K562 (cell line): ENCODE measurements around the gene ZDHHC8. TPM values are rescaled to one million over a fixed set of nuclear protein-coding genes. Genes with fewer than 3 reads are reported as not detected.

ENCODE experiments used
- ATAC-seq: fragments of 200-7000 bp; cut with Tn5 transposase; 3 replicates; pipeline ENCODE4 v1.9.1; 2020; ENCODE audit warnings: moderate library complexity
- BruUV-seq: library from RNA; stranded (reverse); fragments of 400-500 nt; replicated peaks from 2 replicates; lab custom pipeline; 2021; lab: Mats Ljungman, UMichigan
- CTCF ChIA-PET: fragments of 300-600 bp; formaldehyde crosslinking; extraction: SDS; loops from one replicate; lab custom pipeline; 2021; ENCODE audit warnings: low intra/inter-chr PET ratio; lab: Yijun Ruan, JAX
- POLR2A ChIA-PET: fragments of 300-600, 350-650 bp; sonication (Branson Sonifier 250); formaldehyde crosslinking; extraction: SDS; loops from one replicate; lab custom pipeline; 2021; ENCODE audit warnings: antibody characterized with exemption, inconsistent platforms; lab: Yijun Ruan, JAX
- DNase-seq, 4 experiments: peaks; one replicate each; pipeline versions ENCODE4 v3.0.0 to v3.0.0-alpha.2; 2011 to 2018; ENCODE audit warnings: low spot score in 3 of 4, mixed read lengths in 3 of 4; ENCODE audit errors: extremely low read depth in 1 of 4
- FAIRE-seq: peaks from 2 replicates; lab custom pipeline; 2011; peaks lifted over from hg19 to GRCh38; lab: Jason Lieb, UNC
- H2AFZ ChIP-seq: 2 replicates; pipeline ENCODE4 v1.6.0; 2011; ENCODE audit warnings: low read depth, low read length, control low read depth, inconsistent platforms
- H3K27ac ChIP-seq: fragments of 200-600 bp; 3 replicates; pipeline ENCODE4 v1.8.0; 2011; ENCODE audit warnings: low read depth, mild to moderate bottlenecking, control low read depth, inconsistent platforms, low read length, moderate library complexity, mixed read lengths; ENCODE audit errors: extremely low read depth
- H3K27me3 ChIP-seq, 2 experiments: fragments of 300-600 bp in 1 of 2; 2 replicates in 1 of 2; 3 replicates in 1 of 2; pipeline versions ENCODE4 v1.6.0 to v1.8.0; 2011; ENCODE audit warnings: inconsistent platforms in 2 of 2, low read length in 2 of 2, mild to moderate bottlenecking in 1 of 2, mixed read lengths in 1 of 2, moderate library complexity in 1 of 2; ENCODE audit not compliant: control insufficient read depth in 2 of 2, insufficient read depth in 2 of 2
- H3K36me3 ChIP-seq: fragments of 300-600 bp; 3 replicates; pipeline ENCODE4 v1.8.0; 2011; ENCODE audit warnings: mild to moderate bottlenecking, low read length, inconsistent platforms; ENCODE audit not compliant: control insufficient read depth, insufficient read depth
- H3K4me1 ChIP-seq, 2 experiments: fragments of 200-600 bp in 1 of 2; replicated peaks in 1 of 2; 2 replicates in 1 of 2; 3 replicates in 1 of 2; pipeline versions ENCODE4 v1.5.1 to v1.8.0; 2011; ENCODE audit warnings: inconsistent platforms in 2 of 2, low read length in 2 of 2, mild to moderate bottlenecking in 1 of 2, mixed read lengths in 1 of 2, moderate library complexity in 1 of 2; ENCODE audit not compliant: control insufficient read depth in 2 of 2, insufficient read depth in 2 of 2
- H3K4me2 ChIP-seq: 2 replicates; pipeline ENCODE4 v1.6.1; 2011; ENCODE audit warnings: low read length, control low read depth, inconsistent platforms, mixed read lengths; ENCODE audit not compliant: insufficient read depth
- H3K4me3 ChIP-seq: fragments of 200-600 bp; sonication (generic), shearing (Covaris generic); 2 replicates; pipeline ENCODE4 v1.5.1; 2016; ENCODE audit warnings: control low read depth, inconsistent platforms
- H3K79me2 ChIP-seq: fragments of 200-600 bp; 3 replicates; pipeline ENCODE4 v1.8.0; 2011; ENCODE audit warnings: low read length, inconsistent platforms; ENCODE audit not compliant: control insufficient read depth, insufficient read depth
- H3K9ac ChIP-seq, 2 experiments: 2 replicates each; pipeline versions ENCODE4 v1.6.0 to v1.6.1; 2011; ENCODE audit warnings: low read depth in 2 of 2, low read length in 2 of 2, control low read depth in 1 of 2, inconsistent platforms in 1 of 2, mild to moderate bottlenecking in 1 of 2, mixed read lengths in 1 of 2; ENCODE audit not compliant: insufficient read depth in 1 of 2
- H3K9me1 ChIP-seq: one replicate; pipeline ENCODE4 v1.6.0; 2011; ENCODE audit warnings: inconsistent platforms, mild to moderate bottlenecking, low read length, moderate library complexity; ENCODE audit not compliant: control insufficient read depth, insufficient read depth
- H3K9me3 ChIP-seq: replicated peaks from 2 replicates; pipeline ENCODE4 v1.5.1; 2011; ENCODE audit warnings: low read depth, low read length, inconsistent platforms; ENCODE audit not compliant: control insufficient read depth, insufficient read depth
- H4K20me1 ChIP-seq: replicated peaks from 2 replicates; pipeline ENCODE4 v1.6.1; 2011; ENCODE audit warnings: low read length, inconsistent platforms, mixed read lengths; ENCODE audit not compliant: control insufficient read depth, insufficient read depth
- BCOR ChIP-seq: fragments of 450-650 bp; IDR thresholded peaks from 2 replicates; pipeline ENCODE4 v1.6.1; 2016
- CBX8 ChIP-seq: fragments of 200-600 bp; sonication (generic); IDR thresholded peaks from 2 replicates; pipeline ENCODE4 v1.6.1; 2012; ENCODE audit warnings: borderline replicate concordance, mixed run types, low read depth, mild to moderate bottlenecking, moderate library complexity, mixed read lengths, low read length, control low read depth, inconsistent platforms; ENCODE audit not compliant: poor library complexity, severe bottlenecking; ENCODE audit errors: extremely low read depth
- HDAC2 ChIP-seq: fragments of 450-650 bp; IDR thresholded peaks from 2 replicates; pipeline ENCODE4 v1.6.1; 2016; ENCODE audit warnings: mild to moderate bottlenecking
- HDAC8 ChIP-seq: fragments of 450-650 bp; IDR thresholded peaks from 2 replicates; pipeline ENCODE4 v1.6.1; 2016; ENCODE audit warnings: mild to moderate bottlenecking, missing genetic modification characterization, moderate library complexity, missing compliant biosample characterization
- HSF4 ChIP-seq: fragments of 250-450 bp; sonication (Bioruptor Pico); IDR thresholded peaks from 2 replicates; pipeline ENCODE4 v2.1.2; 2022; ENCODE audit warnings: mild to moderate bottlenecking, moderate library complexity, borderline replicate concordance
- KDM5B ChIP-seq: fragments of 200-600 bp; sonication (generic); IDR thresholded peaks from 2 replicates; pipeline ENCODE4 v1.6.1; 2012; ENCODE audit warnings: low read depth, mild to moderate bottlenecking, moderate library complexity, low read length, control low read depth, inconsistent platforms; ENCODE audit not compliant: insufficient replicate concordance
- NCOA4 ChIP-seq: fragments of 450-650 bp; IDR thresholded peaks from 2 replicates; pipeline ENCODE4 v1.6.1; 2018; ENCODE audit warnings: mild to moderate bottlenecking; ENCODE audit not compliant: partially characterized antibody
- PHB ChIP-seq: fragments of 250-450 bp; sonication (Bioruptor Pico); IDR thresholded peaks from 2 replicates; pipeline ENCODE4 v1.5.0; 2021
- ZBTB49 ChIP-seq: sonication (generic); formaldehyde crosslinking; IDR thresholded peaks from 2 replicates; pipeline ENCODE4 v1.8.0; 2022; ENCODE audit warnings: missing genetic modification reagents, mild to moderate bottlenecking, borderline replicate concordance
- ZBTB9 ChIP-seq: fragments of 450-650 bp; formaldehyde crosslinking; IDR thresholded peaks from 2 replicates; pipeline ENCODE4 v1.4.0; 2020; ENCODE audit warnings: mild to moderate bottlenecking, moderate library complexity
- ZNF274 ChIP-seq: IDR thresholded peaks from 2 replicates; pipeline ENCODE4 v1.6.1; 2011; ENCODE audit warnings: low read depth, mild to moderate bottlenecking, low read length, moderate library complexity, borderline replicate concordance
- ZNF449 ChIP-seq: fragments of 250-450 bp; sonication (Bioruptor Pico); IDR thresholded peaks from 2 replicates; pipeline ENCODE4 v1.8.0; 2022; ENCODE audit warnings: moderate library complexity, mild to moderate bottlenecking, inconsistent platforms
- ZNF76 ChIP-seq: fragments of 250-450 bp; sonication (Bioruptor Pico); IDR thresholded peaks from 2 replicates; pipeline ENCODE4 v1.4.0; 2020; ENCODE audit warnings: mild to moderate bottlenecking, moderate library complexity, borderline replicate concordance
- ZNF764 ChIP-seq: fragments of 250-450 bp; sonication (Bioruptor Pico); IDR thresholded peaks from 2 replicates; pipeline ENCODE4 v1.4.0; 2020; ENCODE audit warnings: low read depth, mild to moderate bottlenecking, moderate library complexity
- WGBS: fragments of 100-300 bp; shearing (Covaris generic); methylation state at CpG from one replicate; pipeline ENCODE4 v1.1.6; 2016; ENCODE audit warnings: low coverage, mixed read lengths; ENCODE audit not compliant: insufficient coverage; ENCODE audit errors: missing lambda C conversion rate; 5-methylcytosine and 5-hydroxymethylcytosine counted together
- in situ Hi-C: fragments of 300-500 bp; cut with MboI; formaldehyde crosslinking; loops from 4 replicates; pipeline ENCODE4 v1.15.0; 2018; ENCODE audit warnings: inconsistent platforms, mixed read lengths
- intact Hi-C: fragments of 100-400 bp; cut with micrococcal nuclease; formaldehyde crosslinking; loops from 2 replicates; pipeline ENCODE4 v1.14.2; 2022
- polyA plus RNA-seq, 8 experiments: library from polyadenylated mRNA; depleted of rRNA in 4 of 8; stranded (reverse) in 5 of 8; unstranded in 3 of 8; fragments of >200 nt; fragmentation: Nextera tagmentation in 2 of 8; fragmentation: Illumina TruSeq in 1 of 8; extraction: Ambion mirVana in 2 of 8; extraction: Trizol in 1 of 8; gene quantifications; 2 replicates each; pipeline versions ENCODE4 v1.2.1 to v1.2.3, GENCODE V29; 2011 to 2014; ENCODE audit warnings: inconsistent platforms in 1 of 8, missing spikeins in 1 of 8
- total RNA-seq, 7 experiments: library from RNA; depleted of rRNA in 6 of 7; stranded (reverse); fragments of >200 nt in 6 of 7; fragmentation: Illumina TruSeq in 2 of 7; extraction: Trizol in 2 of 7; gene quantifications; 2 replicates each; pipeline versions ENCODE4 v1.2.1 to v1.2.3, GENCODE V29; 2011 to 2021; ENCODE audit warnings: low replicate concordance in 1 of 7

Gene ZDHHC8
- total and polyA plus RNA-seq, 9 of the 15 experiments (the other 6 are each of a cell fraction or from before 2014, with no cell fraction given), result 0.04 to 109 (median 16.4) TPM

- H3K9ac ChIP-seq, result peak overlapping the region; percentile 96 to 99
- peak overlapping the region; percentile 94 for H3K27ac ChIP-seq
- H4K20me1 ChIP-seq, result peaks cover 26% of the 10 kb centered on the region
- peak overlapping the region; percentile 27 for H2AFZ ChIP-seq
- peaks cover 84% of the 10 kb centered on the region for H3K36me3 ChIP-seq
- DNase-seq (peak; percentile 87 to 98 (median 94)), FAIRE-seq (peak; percentile 35), ATAC-seq (peak; percentile 39)
- CTCF ChIA-PET, result interaction anchor here (1.4 kb wide), 1 partner anchor 11 kb away, joined by 3 read pairs; no protein-coding TSS in a partner anchor
- H3K4me1 ChIP-seq, result peaks cover 25 to 90% of the 10 kb centered on the region in 2 experiments
- H3K4me3 ChIP-seq, result peak overlapping the region; percentile 63
- no peaks in the 10 kb centered on the region for H3K9me3 ChIP-seq
- no TSS peak for BruUV-seq
- in situ Hi-C loops (loop anchor here (10.0 kb wide), 1 partner anchor 393 kb away; the partner anchor contains the start of gene GP1BB), intact Hi-C loops (loop anchor here (1.0 to 5.0 kb wide), 6 partner anchors 12 to 385 kb away; partner anchors contain the start of genes DGCR8, GNB1L and RTL10)
- peaks cover 82% of the 10 kb centered on the region for H3K79me2 ChIP-seq
- H3K9me1 ChIP-seq, result no peaks in the 10 kb centered on the region
- POLR2A ChIA-PET, result interaction anchor here (0.5 to 20.7 kb wide), 36 partner anchors 10 to 398 kb away, joined by 3 to 513 read pairs (median 5); partner anchors contain the start of genes COMT, DGCR8, GP1BB and TANGO2
- under 1% methylated on average over 60 of the region's 66 CpGs for WGBS
- H3K27me3 ChIP-seq, result no peaks in the 10 kb centered on the region
- peak overlapping the region; percentile 90 for H3K4me2 ChIP-seq
- TF ChIP-seq ZNF76 (CRISPR knock-in tag) (peak; percentile 68), PHB (CRISPR knock-in tag) (peak; percentile 92; the same call in 1 of the 2 replicates), CBX8 (no peak), ZBTB9 (CRISPR knock-in tag) (peak; percentile 89; the same call in 1 of the 2 replicates), HSF4 (CRISPR knock-in tag) (0 out of 2 replicates have a peak, but pooled peaks have one; percentile 29), ZNF449 (no peak), BCOR (0 out of 2 replicates have a peak, but pooled peaks have one; percentile 14), HDAC2 (peak; percentile 85), ZNF274 (no peak), ZNF764 (peak; percentile 13; the same call in 1 of the 2 replicates), ZBTB49 (CRISPR knock-in tag) (no peak), HDAC8 (tag) (peak; percentile 73; the same call in 1 of the 2 replicates), NCOA4 (no peak), KDM5B (peak; percentile 77)
Measured at GRCh38 chr22:20117633-20118299, 13.8 kb upstream of the ZDHHC8 start.
